ENCODE data around the gene OR8B12. TPM values are rescaled to one million over a fixed set of nuclear protein-coding genes. Genes with fewer than 3 reads are reported as not detected.
"Not testable (repeated sequence)": the region's sequence is repeated elsewhere in the genome, so short reads cannot be mapped to it uniquely, and the experiment has no call there.

OR8B12 gene
- total RNA-seq, 2 experiments from 2014 or later = not detected

GRCh38 chr11:124551987-124552386 is 8.5 kb upstream of the OR8B12 start:
- peaks cover 3% of the 10 kb centered on the region for H3K27me3 Mint-ChIP-seq
- H3K4me1 Mint-ChIP-seq = no peaks in the 10 kb centered on the region
- DNase-seq = no peak
- no peak overlapping the region for H3K27ac Mint-ChIP-seq
- no peaks in the 10 kb centered on the region for H3K36me3 Mint-ChIP-seq (ENCODE audit: low read depth)
- H3K9me3 Mint-ChIP-seq = no peaks in the 10 kb centered on the region
- ChIA-PET CTCF (no interaction called here), POLR2A (no interaction called here)
- H3K4me3 Mint-ChIP-seq = no peak overlapping the region

DNA sequence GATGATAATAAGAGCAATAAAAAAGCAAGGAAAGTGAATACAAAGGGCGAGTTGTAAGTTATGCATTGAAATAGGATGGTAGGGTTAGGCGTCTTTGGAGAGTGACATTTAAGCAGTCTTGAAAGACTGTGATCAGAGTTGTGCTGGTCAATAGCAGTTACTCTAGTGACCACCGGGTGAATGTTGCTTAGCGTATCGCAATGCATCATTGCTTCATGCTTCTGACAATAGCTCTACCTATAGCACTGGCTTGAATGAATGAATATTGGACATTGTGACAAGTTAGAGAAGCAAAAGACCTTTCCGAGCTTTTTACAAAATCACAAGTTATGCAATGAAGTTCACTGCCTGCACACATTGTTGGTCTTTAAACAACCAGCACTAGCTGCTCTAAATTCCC is 7.7 kb upstream of the OR8B12 start:
- Mint-ChIP-seq H3K4me1 (no peaks in the 10 kb centered on the region), H3K36me3 (ENCODE audit: low read depth) (no peaks in the 10 kb centered on the region), H3K4me3 (no peak overlapping the region), H3K9me3 (no peaks in the 10 kb centered on the region), H3K27me3 (no peaks in the 10 kb centered on the region), H3K27ac (no peak overlapping the region)
- ChIA-PET CTCF (no interaction called here), POLR2A (no interaction called here)
- no peak for DNase-seq

- no peak for DNase-seq
- no peaks in the 10 kb centered on the region for H3K4me1 Mint-ChIP-seq
- peaks cover 4% of the 10 kb centered on the region for H3K27me3 Mint-ChIP-seq
- POLR2A ChIA-PET = no interaction called here
- H3K36me3 Mint-ChIP-seq (ENCODE audit: low read depth) = no peaks in the 10 kb centered on the region
- CTCF ChIA-PET = no interaction called here
- H3K4me3 Mint-ChIP-seq = no peak overlapping the region
- no peaks in the 10 kb centered on the region for H3K9me3 Mint-ChIP-seq
- H3K27ac Mint-ChIP-seq = no peak overlapping the region
Observed at GRCh38 chr11:124543145-124543544, 309 bp downstream of the OR8B12 start.

DNA sequence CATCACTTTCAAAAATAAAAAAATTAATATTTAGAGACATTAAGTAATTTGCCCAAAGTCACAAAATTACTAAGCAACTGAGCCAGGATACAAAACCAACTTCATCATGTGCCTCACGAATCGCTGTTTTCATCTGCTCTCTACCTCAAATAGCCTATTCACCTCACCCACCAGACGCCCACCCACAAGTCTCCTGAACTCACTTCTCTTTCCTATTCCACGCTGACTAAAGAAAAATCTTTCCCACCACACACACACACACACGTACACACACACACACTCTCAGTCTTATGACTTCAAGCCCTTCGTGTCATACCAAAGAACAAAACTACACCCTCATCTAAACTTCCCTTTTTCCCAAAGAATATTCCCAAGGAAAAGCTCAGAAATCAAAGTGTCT is 2.2 kb downstream of the OR8B12 start:
- peaks cover 4% of the 10 kb centered on the region for H3K27me3 Mint-ChIP-seq
- CTCF ChIA-PET = no interaction called here
- H3K4me3 Mint-ChIP-seq = no peak overlapping the region
- H3K4me1 Mint-ChIP-seq = no peaks in the 10 kb centered on the region
- POLR2A ChIA-PET = no interaction called here
- H3K9me3 Mint-ChIP-seq = no peaks in the 10 kb centered on the region
- no peak for DNase-seq
- no peaks in the 10 kb centered on the region for H3K36me3 Mint-ChIP-seq (ENCODE audit: low read depth)
- H3K27ac Mint-ChIP-seq = no peak overlapping the region

GRCh38 chr11:124538019-124538418 is 5.4 kb downstream of the OR8B12 start:
- Mint-ChIP-seq H3K4me3 (no peak overlapping the region), H3K9me3 (no peaks in the 10 kb centered on the region), H3K36me3 (ENCODE audit: low read depth) (no peaks in the 10 kb centered on the region), H3K27me3 (peaks cover 3% of the 10 kb centered on the region), H3K4me1 (no peaks in the 10 kb centered on the region), H3K27ac (no peak overlapping the region)
- ChIA-PET CTCF (no interaction called here), POLR2A (no interaction called here)
- DNase-seq = no peak

- Mint-ChIP-seq H3K4me1 (no peaks in the 10 kb centered on the region), H3K4me3 (no peak overlapping the region), H3K27ac (no peak overlapping the region), H3K36me3 (ENCODE audit: low read depth) (no peaks in the 10 kb centered on the region), H3K9me3 (no peaks in the 10 kb centered on the region), H3K27me3 (peaks cover 2% of the 10 kb centered on the region)
- DNase-seq = no peak
- POLR2A ChIA-PET = no interaction called here
- CTCF ChIA-PET = no interaction called here
Observed at GRCh38 chr11:124536520-124536919, 6.9 kb downstream of the OR8B12 start.

DNA sequence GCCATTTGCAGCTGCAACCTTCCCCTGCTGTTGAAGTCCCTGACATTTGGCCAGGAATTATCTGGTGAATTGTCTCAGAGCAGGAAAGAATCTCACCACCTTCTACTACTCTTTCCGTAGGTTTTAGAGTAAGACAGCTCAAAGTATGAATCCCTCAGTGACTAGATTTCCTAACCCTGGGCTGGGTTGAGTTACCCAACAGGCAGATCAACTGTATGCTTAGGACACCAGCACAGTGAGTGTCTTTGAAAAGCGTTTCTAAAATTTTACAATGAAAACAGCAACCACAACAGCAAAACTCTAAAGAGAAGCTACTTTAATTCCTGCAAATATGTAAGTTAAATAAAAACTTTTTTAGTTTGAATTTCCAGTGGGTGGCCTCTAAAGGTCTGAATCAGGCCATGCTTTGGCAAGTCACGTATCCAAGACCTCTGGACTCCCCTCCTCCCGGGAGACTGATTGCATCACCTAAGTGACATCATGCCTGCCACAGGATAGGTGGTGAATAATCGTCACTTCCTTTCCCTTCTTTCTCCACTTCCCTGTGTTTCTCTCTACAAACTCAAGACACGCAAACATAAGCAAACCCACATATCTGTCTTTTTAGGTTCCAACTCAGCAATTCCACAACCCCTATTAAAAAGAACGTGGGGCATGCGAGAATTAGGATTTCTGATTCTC is 7.8 kb downstream of the OR8B12 start:
- DNase-seq = no peak
- ChIA-PET CTCF (no interaction called here), POLR2A (no interaction called here)
- Mint-ChIP-seq H3K9me3 (no peaks in the 10 kb centered on the region), H3K4me1 (no peaks in the 10 kb centered on the region), H3K4me3 (no peak overlapping the region), H3K36me3 (ENCODE audit: low read depth) (no peaks in the 10 kb centered on the region), H3K27me3 (peaks cover 2% of the 10 kb centered on the region), H3K27ac (no peak overlapping the region)

DNA sequence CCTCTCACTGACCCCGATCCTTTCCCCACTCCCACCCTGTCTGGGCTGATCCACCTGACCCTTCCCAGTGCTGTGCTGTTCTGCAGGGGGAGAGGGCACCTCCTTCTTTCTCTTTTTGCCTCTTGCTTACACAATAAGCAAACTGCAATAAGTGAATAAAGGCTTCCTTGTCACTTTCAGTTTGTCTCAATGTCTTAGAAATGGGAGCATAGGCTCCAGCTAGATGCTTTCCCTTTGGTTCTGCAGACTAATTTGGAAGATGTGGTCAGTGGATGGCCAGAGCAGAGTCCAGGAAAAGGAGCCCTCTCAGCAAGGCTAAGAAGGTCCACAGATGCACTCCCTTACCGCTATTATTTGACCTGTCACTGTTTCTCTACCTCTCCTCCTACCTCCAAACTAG is 9.4 kb downstream of the OR8B12 start:
- ChIA-PET CTCF (no interaction called here), POLR2A (no interaction called here)
- H3K27ac Mint-ChIP-seq = no peak overlapping the region
- H3K27me3 Mint-ChIP-seq = peaks cover 2% of the 10 kb centered on the region
- H3K36me3 Mint-ChIP-seq (ENCODE audit: low read depth) = no peaks in the 10 kb centered on the region
- DNase-seq = no peak
- no peak overlapping the region for H3K4me3 Mint-ChIP-seq
- no peaks in the 10 kb centered on the region for H3K4me1 Mint-ChIP-seq
- H3K9me3 Mint-ChIP-seq = no peaks in the 10 kb centered on the region

- no peaks in the 10 kb centered on the region for H3K9me3 Mint-ChIP-seq
- POLR2A ChIA-PET = no interaction called here
- no peaks in the 10 kb centered on the region for H3K36me3 Mint-ChIP-seq (ENCODE audit: low read depth)
- CTCF ChIA-PET = no interaction called here
- H3K4me1 Mint-ChIP-seq = no peaks in the 10 kb centered on the region
- DNase-seq = no peak
- H3K27me3 Mint-ChIP-seq = peaks cover 2% of the 10 kb centered on the region
- no peak overlapping the region for H3K27ac Mint-ChIP-seq
- no peak overlapping the region for H3K4me3 Mint-ChIP-seq
Observed at GRCh38 chr11:124533626-124534025, 9.8 kb downstream of the OR8B12 start.

DNA sequence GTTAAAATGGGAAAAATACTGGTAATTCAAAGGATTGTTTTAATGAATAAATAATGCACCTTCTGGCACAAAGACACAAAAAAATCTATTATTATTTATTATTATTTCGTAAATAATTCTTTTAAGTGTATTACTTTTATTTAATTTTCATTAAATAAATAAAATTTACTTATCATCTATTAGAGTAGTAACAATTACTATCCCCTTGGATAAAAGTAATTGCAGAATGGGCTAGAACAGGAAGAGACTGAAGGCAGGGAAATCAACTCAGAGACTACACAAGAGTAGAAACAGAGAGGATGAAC is 23.0 kb downstream of the OR8B12 start:
- H3K36me3 Mint-ChIP-seq (ENCODE audit: low read depth) = no peaks in the 10 kb centered on the region
- H3K27ac Mint-ChIP-seq = no peak overlapping the region
- no peaks in the 10 kb centered on the region for H3K4me1 Mint-ChIP-seq
- ChIA-PET CTCF (no interaction called here), POLR2A (no interaction called here)
- H3K9me3 Mint-ChIP-seq = no peaks in the 10 kb centered on the region
- no peak overlapping the region for H3K4me3 Mint-ChIP-seq
- no peak for DNase-seq
- no peaks in the 10 kb centered on the region for H3K27me3 Mint-ChIP-seq

GRCh38 chr11:124519850-124520549 is 23.5 kb downstream of the OR8B12 start:
- DNase-seq = no peak
- no peaks in the 10 kb centered on the region for H3K9me3 Mint-ChIP-seq
- ChIA-PET POLR2A (no interaction called here), CTCF (no interaction called here)
- H3K27me3 Mint-ChIP-seq = no peaks in the 10 kb centered on the region
- no peaks in the 10 kb centered on the region for H3K36me3 Mint-ChIP-seq (ENCODE audit: low read depth)
- H3K27ac Mint-ChIP-seq = no peak overlapping the region
- no peak overlapping the region for H3K4me3 Mint-ChIP-seq
- H3K4me1 Mint-ChIP-seq = no peaks in the 10 kb centered on the region

DNA sequence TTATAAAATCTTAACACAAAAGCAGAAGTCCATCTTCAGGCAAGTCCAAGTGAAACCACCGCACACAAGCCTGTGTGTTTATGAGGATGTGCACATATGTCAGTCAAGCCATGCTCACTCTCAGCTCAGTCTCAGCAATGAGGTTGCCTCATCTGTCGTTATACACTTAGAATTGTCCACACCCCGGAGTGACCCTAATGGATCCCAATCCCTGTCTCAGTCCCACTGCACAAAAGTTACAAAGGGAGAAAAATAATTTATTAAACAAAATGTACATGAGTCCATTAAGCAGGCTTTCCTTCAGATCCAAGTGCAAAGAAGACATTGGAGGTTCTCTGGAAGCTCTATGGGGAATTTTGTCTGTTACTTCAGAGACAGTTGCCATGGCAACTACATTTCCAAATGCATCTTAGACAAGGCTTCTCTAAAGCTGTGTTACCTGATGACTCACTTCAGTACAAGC is 24.4 kb downstream of the OR8B12 start:
- H3K9me3 Mint-ChIP-seq = no peaks in the 10 kb centered on the region
- no peak overlapping the region for H3K27ac Mint-ChIP-seq
- H3K4me3 Mint-ChIP-seq = no peak overlapping the region
- ChIA-PET POLR2A (no interaction called here), CTCF (interaction anchor here (1.1 kb wide), 1 partner anchor 10 kb away, joined by 3 read pairs; no protein-coding TSS in a partner anchor)
- no peak for DNase-seq
- no peaks in the 10 kb centered on the region for H3K4me1 Mint-ChIP-seq
- no peaks in the 10 kb centered on the region for H3K27me3 Mint-ChIP-seq
- no peaks in the 10 kb centered on the region for H3K36me3 Mint-ChIP-seq (ENCODE audit: low read depth)

GRCh38 chr11:124517314-124517713 is 26.1 kb downstream of the OR8B12 start:
- Mint-ChIP-seq H3K27me3 (no peaks in the 10 kb centered on the region), H3K27ac (no peak overlapping the region), H3K4me3 (no peak overlapping the region), H3K9me3 (no peaks in the 10 kb centered on the region), H3K36me3 (ENCODE audit: low read depth) (no peaks in the 10 kb centered on the region), H3K4me1 (no peaks in the 10 kb centered on the region)
- ChIA-PET CTCF (no interaction called here), POLR2A (no interaction called here)
- no peak for DNase-seq

GRCh38 chr11:124514675-124515074 is 28.8 kb downstream of the OR8B12 start:
- H3K27me3 Mint-ChIP-seq; H3K36me3 Mint-ChIP-seq (ENCODE audit: low read depth): not testable (repeated sequence)

More at GRCh38 chr11:124514675-124515074, 28.8 kb downstream of the OR8B12 start:
- POLR2A ChIA-PET, H3K4me3 Mint-ChIP-seq, H3K9me3 Mint-ChIP-seq, DNase-seq, H3K27ac Mint-ChIP-seq, CTCF ChIA-PET, H3K4me1 Mint-ChIP-seq: not testable (repeated sequence)
